CD4-positive, alpha-beta T cell treated with Interferon alpha-2 for 1 hour (primary cell): ENCODE data around the gene THUMPD2.
A peak's percentile ranks its signal among the peaks of the same experiment; 100 is the strongest.
"Not testable (repeated sequence)": the region's sequence is repeated elsewhere in the genome, so short reads cannot be mapped to it uniquely, and the experiment has no call there.

Experiments used
- DNase-seq, 2 donors: peaks; one replicate each; pipeline ENCODE4 v3.0.0-alpha.2; 2020 to 2022

The THUMPD2 gene

GRCh38 chr2:39743269-39743776 lies 35.7 kb downstream of the THUMPD2 start:
- no peak for DNase-seq

GRCh38 chr2:39741871-39742270 lies 37.2 kb downstream of the THUMPD2 start:
- DNase-seq = no peak

GRCh38 chr2:39739386-39739785 lies 39.7 kb downstream of the THUMPD2 start:
- no peak for DNase-seq

- DNase-seq = no peak
Observed at GRCh38 chr2:39738936-39739335, 40.1 kb downstream of the THUMPD2 start.

- DNase-seq = no peak
Observed at GRCh38 chr2:39737661-39738060, 41.4 kb downstream of the THUMPD2 start.

GRCh38 chr2:39736640-39737039 lies 42.4 kb downstream of the THUMPD2 start:
- no peak for DNase-seq

GRCh38 chr2:39735648-39736047 lies 43.4 kb downstream of the THUMPD2 start:
- DNase-seq = no peak

- no peak for DNase-seq
Observed at GRCh38 chr2:39734445-39734844, 44.6 kb downstream of the THUMPD2 start.

GRCh38 chr2:39733070-39733674 lies 45.9 kb downstream of the THUMPD2 start:
- DNase-seq = no peak

- DNase-seq = no peak
Observed at GRCh38 chr2:39732482-39732881, 46.6 kb downstream of the THUMPD2 start.

GRCh38 chr2:39731546-39731945 lies 47.5 kb downstream of the THUMPD2 start:
- DNase-seq = no peak

- peak in 1 of 2 donors; percentile 2 for DNase-seq
Observed at GRCh38 chr2:39730685-39731302, 48.3 kb downstream of the THUMPD2 start.

GRCh38 chr2:39730276-39730675 lies 48.8 kb downstream of the THUMPD2 start:
- no peak for DNase-seq

- peak in 1 of 2 donors; percentile 3 for DNase-seq
Observed at GRCh38 chr2:39728941-39729351, 50.1 kb downstream of the THUMPD2 start.

GRCh38 chr2:39728085-39728484 lies 51.0 kb downstream of the THUMPD2 start:
- not testable (repeated sequence) for DNase-seq

- no peak for DNase-seq
Observed at GRCh38 chr2:39725401-39725800, 53.7 kb downstream of the THUMPD2 start.

GRCh38 chr2:39724828-39725144 lies 54.3 kb downstream of the THUMPD2 start:
- DNase-seq = no peak

GRCh38 chr2:39723946-39724827 lies 54.9 kb downstream of the THUMPD2 start:
- DNase-seq = no peak

- no peak for DNase-seq
Observed at GRCh38 chr2:39723497-39723896, 55.6 kb downstream of the THUMPD2 start.

- DNase-seq = no peak
Observed at GRCh38 chr2:39720970-39721369, 58.1 kb downstream of the THUMPD2 start.

GRCh38 chr2:39719317-39719716 lies 59.7 kb downstream of the THUMPD2 start:
- no peak for DNase-seq

- DNase-seq = no peak
Observed at GRCh38 chr2:39718483-39718882, 60.6 kb downstream of the THUMPD2 start.

GRCh38 chr2:39717067-39717466 lies 62.0 kb downstream of the THUMPD2 start:
- no peak for DNase-seq

- DNase-seq = no peak
Observed at GRCh38 chr2:39715822-39716221, 63.2 kb downstream of the THUMPD2 start.
